ENCODE data around the gene BBS9.

The BBS9 gene

DNA sequence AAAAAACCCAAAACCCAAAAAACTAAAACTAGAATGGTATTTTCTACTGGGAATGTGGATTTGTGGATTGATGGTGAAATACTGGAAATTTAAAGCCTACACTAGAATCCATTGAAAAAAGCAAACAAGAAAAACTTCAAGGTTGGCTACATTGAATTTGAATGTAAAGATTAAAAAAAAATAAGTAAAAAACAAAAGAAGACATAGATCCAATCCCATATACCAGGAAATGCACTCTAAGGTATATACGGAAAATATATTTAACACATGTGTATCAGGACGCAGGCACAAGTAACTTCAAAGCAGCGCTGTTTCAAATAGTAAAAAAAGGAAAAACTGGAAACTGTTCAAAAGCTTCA is 754 bp upstream of the BBS9 start:
- no peak for DNase-seq

GRCh38 chr7:33129806-33130153 is 416 bp downstream of the BBS9 start:
- peak; percentile 49 for DNase-seq

GRCh38 chr7:33130184-33130583 is 820 bp downstream of the BBS9 start:
- DNase-seq = no peak

DNA sequence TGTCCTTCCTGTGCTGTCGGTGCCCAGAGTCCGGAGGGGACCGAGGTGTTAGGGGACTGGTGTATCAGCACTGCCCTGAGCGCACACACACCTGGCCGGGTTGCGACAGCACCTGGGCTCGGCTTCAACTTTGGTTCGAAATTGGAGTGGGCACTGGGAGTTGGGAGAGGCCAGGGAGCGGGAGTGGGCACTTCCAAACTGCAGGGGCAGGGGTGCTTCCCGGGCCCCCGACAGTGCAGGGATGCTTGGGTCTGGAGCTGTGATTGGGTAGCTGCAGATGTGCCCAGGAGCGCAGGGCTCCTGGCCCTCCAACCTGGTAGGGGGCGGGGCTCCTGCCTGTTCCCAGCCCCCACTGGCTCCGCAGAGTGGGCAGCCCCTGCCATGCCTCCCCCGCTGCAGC is 7.7 kb downstream of the BBS9 start:
- DNase-seq = no peak

DNA sequence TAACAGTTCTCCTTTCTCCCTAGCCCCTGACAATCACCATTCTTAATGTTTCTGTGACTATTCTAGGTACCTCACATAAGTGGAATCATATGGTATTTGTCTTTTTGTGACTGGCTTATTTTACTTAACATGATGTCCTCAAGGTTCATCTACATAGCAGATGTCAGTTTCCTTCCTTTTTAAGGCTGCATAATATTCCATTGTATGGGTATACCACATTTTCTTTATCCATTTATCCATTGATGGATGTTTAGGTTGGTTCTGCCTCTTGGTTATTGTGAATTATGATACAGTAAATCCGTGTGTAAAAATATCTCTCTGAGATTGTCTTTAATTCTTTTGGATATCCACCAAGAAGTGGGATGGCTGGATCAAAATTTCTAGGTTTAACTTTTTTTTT is 13.2 kb downstream of the BBS9 start:
- no peak for DNase-seq

- no peak for DNase-seq
Observed at GRCh38 chr7:33143996-33144718, 14.8 kb downstream of the BBS9 start.

GRCh38 chr7:33145156-33145555 is 15.8 kb downstream of the BBS9 start:
- DNase-seq = no peak

GRCh38 chr7:33152087-33152486 is 22.7 kb downstream of the BBS9 start:
- DNase-seq = no peak

- DNase-seq = no peak
Observed at GRCh38 chr7:33155811-33156210, 26.4 kb downstream of the BBS9 start.

DNA sequence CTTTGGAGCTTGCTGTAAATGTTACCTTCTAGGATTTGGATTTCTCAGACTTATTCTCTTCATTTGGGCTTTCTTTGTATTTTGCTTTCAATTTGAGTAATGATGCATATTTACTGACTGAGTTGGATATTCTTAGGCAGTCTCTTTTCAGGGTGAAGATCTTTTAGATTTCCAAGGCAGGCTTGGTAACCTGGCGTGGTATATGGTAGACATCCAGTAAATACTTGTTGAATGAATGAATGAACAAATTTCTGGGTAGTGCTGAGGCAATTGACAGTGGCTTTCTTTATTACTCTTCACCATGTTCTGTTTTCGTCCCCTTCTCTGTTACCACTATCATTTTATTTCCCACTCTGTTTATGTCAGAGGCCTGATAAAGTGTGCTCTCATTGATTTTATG is 27.1 kb downstream of the BBS9 start:
- DNase-seq = no peak

GRCh38 chr7:33157311-33157710 is 27.9 kb downstream of the BBS9 start:
- DNase-seq = no peak

DNA sequence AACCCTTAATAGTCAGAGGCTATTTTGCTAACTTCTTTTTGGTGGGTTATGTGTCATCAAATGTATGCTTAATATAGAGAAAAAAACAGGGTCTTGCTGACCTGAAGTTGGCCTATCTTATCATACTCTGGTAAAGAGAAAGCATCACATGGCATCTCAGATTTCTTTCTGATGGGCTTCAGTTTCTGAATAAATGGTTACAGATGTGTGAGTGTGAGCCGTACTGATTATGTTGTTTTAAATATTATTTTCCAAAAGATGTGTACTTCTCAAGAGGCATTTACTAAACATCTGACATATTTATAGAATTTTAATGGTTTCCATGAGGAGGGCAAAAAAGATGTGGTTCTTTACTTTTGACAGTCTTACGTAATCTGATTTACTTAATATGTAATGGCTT is 28.4 kb downstream of the BBS9 start:
- DNase-seq = no peak

DNA sequence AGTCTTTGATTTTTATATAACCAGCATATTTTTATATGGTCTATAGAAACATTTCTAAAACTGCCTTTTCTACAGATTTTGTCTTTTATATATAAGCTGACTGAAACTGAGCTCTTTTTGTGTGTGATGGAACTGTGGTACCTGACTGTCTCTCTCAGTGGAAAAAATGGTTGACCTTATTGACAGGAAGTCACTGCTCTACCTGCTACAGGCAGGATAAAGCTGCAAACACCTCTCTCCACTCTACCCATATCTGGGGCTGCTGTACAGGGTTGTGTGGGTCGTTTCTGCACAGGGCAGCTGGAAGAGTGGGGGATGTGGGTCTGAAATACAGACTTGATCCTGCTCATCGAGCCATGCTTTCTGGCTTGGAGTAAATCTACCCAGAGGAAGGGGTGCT is 48.5 kb downstream of the BBS9 start:
- DNase-seq = no peak

- DNase-seq = no peak
Observed at GRCh38 chr7:33179519-33179918, 50.2 kb downstream of the BBS9 start.

DNA sequence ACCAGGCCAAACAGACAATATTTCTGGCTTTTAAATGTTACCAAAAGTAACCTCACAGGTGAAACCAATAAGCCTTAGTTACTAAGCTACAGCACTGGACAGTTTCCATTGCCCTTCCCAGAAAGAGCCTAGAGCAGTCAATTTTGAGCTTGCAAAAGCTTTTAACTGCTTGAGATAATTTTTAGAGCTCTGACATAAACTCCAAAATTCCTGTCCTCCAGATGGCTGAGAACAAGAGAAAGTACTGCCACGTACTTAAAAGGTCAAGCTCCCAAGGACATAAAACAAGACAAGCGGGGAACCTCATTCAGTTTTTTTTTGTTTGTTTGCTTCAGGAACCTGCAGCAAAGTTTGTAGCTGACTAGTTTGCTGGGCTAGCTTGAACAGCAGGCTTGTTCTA is 54.1 kb downstream of the BBS9 start:
- DNase-seq = no peak

DNA sequence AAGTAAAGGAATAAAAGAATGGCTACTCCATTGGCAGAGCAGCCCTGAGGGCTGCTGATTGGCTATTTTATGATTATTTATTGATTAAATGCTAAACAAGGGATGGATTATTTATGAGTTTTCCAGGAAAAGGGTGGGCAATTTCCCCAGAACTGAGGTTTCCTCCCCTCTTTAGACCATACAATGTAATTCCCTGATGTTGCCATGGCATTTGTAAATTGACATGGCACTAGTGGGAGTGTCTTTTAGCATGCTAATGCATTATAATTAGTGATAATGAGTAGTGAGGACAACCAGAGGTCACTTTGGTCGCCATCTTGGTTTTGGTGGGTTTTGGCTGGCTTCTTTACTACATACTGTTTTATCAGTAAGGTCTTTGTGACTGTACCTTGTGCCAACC is 55.5 kb downstream of the BBS9 start:
- no peak for DNase-seq

GRCh38 chr7:33185786-33186185 is 56.4 kb downstream of the BBS9 start:
- DNase-seq = peak; percentile 52

DNA sequence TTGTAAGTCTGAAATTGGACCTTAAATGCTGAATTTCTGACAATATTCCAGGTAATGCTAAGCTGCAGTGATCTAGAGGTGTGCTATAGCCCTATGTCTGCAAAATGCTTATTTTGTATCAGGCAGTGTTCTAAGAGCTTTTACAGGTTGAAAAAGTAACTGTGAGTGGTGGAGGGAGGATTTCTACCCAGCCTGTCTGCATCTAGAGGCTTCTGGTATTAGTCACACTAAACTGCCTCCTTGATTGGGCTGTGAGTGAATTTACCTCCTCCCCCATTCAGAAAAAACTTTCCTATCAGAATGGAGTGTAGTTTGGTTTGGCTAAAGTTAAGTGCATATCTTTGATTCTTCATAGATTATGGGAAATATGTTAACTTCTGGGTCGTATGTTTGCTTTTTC is 56.8 kb downstream of the BBS9 start:
- DNase-seq = no peak

DNA sequence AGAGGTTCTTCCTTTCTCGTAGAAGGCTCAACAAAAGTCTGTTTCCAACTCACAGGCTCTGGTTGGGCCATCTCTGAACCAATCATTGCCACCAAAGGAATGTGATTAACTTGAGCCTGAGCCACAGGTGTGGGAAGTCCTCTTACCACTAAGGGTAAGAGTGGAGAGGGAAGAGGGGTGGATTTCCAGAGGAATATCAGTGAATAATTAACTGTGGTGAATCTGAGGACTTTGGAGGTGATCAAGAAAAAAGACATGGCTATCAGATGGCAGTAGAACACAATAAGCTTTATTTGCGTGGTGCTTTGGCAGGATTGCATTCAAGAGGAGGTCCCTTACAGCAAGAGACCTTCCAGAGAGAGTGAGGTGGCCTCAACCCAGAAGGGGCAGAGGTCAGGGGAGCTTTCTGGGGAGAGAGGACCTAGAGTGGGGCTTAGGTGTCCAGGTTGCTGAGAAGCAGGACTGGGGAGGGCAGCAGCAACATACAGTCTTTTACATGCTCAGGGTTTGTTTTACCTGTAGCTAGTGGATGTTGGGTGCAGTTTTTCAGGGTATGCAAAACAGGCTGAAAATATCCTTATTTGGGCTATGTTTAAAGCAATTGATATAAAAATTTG is 61.4 kb downstream of the BBS9 start:
- DNase-seq = no peak

DNA sequence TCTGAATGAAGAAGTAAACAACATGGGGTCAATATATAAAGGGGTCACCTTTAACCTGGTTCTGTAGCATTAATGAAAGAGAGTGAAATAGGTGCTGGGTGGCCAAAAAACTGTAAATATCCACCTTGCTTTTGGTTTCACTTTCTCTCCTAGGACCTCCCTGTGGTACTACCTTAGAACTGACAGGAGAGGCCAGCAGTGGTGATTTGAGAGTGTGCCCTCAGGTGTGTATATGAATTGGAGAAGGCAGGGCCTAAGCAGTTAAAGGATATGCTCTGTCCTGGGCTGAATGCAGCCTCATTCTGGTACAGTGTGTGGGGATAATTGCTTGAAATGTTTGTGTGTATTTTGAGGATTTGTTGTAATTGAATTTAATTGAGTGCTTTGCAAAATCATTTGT is 62.0 kb downstream of the BBS9 start:
- peak; percentile 4 for DNase-seq

DNA sequence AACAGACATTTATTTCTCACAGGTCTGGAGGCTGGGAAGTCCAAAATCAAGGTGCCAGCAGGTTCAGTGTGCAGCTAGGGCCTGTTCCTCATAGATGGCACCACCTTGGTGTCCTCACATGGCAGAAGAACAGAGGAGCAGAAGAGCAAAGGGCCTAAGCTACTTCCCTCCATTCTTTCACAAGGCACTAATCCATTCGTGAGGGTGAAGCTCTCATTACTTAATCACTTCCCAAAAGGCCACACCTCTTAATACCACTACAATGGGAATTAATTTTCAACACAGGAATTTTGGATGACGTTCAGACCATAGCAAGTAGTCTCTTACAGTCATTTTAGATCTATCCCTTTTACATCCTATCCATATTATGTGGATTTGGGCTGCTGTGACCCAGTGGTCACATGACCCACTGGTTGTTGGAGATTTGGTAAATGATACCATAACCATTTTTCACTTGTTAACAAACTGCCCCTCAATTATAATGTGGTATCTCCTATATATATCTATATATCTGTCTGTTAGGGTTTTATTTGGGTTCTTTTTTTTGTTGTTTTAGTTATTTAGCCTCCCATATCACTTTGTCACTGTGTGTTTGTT is 63.4 kb downstream of the BBS9 start:
- no peak for DNase-seq

GRCh38 chr7:33193308-33193864 is 64.0 kb downstream of the BBS9 start:
- no peak for DNase-seq

DNA sequence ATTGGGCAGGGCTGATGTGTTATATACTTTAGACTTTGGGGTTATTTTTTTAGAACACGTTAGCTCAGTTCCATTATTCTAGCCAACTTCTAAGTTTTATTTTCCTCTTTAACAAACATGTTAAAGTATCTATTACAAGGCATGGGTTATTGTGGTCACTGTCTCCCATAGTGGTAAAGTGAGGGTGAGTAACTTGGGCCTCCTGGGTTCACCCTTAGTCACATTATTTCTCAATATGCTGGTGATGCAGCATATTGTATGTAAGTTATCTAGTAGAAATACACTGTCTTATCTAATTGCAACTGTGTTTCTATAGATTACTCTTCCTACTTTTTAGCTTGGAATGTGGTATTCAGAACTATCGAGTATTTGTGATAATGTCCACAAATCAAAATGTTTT is 65.9 kb downstream of the BBS9 start:
- no peak for DNase-seq

GRCh38 chr7:33196221-33196620 is 66.9 kb downstream of the BBS9 start:
- DNase-seq = no peak

GRCh38 chr7:33200282-33200681 is 70.9 kb downstream of the BBS9 start:
- DNase-seq = no peak
